ENCODE results near the gene MET. TPM values are rescaled to one million over a fixed set of nuclear protein-coding genes. Genes with fewer than 3 reads are reported as not detected.

The MET gene
- total and polyA plus RNA-seq, 2 of the 13 experiments (the other 11 are each of a cell fraction or from before 2014, with no cell fraction given): 21.8 to 31.5 TPM

DNA sequence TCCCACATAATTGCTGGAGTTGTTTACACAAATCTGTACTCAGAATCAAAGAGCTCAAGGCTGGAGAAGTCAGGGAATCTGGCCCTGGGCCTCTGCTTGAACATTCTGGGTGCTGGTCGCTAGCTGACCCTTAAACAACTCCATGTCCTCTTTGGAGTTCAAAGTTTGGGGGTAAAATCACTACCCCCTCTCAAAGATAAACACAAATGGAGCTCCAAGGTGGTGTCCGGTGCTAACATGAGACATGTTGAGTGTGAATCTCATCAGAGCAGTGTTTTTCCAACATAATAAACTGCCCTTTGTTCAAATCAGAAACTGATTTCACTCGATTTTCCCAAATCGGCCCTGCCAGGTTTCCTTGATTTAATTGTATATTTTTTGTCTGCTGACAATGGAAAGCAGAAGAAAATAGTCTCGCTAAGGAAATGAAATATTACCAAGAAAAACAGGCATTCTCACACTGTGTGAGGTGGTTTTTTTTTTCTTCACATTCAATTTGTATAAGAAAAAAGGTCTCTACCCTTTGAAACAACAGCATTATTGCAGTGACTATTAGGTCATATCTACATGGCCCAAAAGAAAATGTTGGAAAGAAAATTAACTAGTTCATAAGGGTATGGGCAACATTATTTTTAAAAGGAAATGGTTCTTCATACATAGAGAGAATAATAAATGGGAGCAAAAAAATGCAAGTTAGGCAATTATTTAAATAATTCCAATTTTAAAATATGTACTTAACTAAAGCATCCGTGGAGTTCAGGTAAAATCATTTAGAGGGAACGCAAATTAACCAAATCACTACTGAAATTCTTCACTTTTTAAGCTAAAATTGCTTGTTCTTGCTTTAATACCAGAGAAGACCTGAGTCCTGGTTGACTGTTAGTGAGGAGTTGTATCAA is 134.3 kb downstream of the MET start (continued):
- TF ChIP-seq TFE3 (CRISPR knock-in tag; IDR thresholded peaks at IDR 0.05) (no peak), NFE2L1 (CRISPR knock-in tag; IDR thresholded peaks at IDR 0.05; ENCODE audit: borderline replicate concordance) (no peak), SIN3B (IDR thresholded peaks at IDR 0.05; ENCODE audit: low read length) (no peak), NFYB (CRISPR knock-in tag; IDR thresholded peaks at IDR 0.05) (no peak), PRPF4 (IDR thresholded peaks at IDR 0.05; ENCODE audit: low read depth, low read length, poor library complexity, severe bottlenecking) (no peak), ZNF598 (CRISPR knock-in tag; IDR thresholded peaks at IDR 0.05; ENCODE audit: borderline replicate concordance) (no peak), MLLT10 (CRISPR knock-in tag; IDR thresholded peaks at IDR 0.05) (no peak), ZNF775 (CRISPR knock-in tag; IDR thresholded peaks at IDR 0.05; ENCODE audit: borderline replicate concordance) (no peak), ZNF382 (CRISPR knock-in tag; IDR thresholded peaks at IDR 0.05; ENCODE audit: borderline replicate concordance) (no peak), ZBTB21 (CRISPR knock-in tag; IDR thresholded peaks at IDR 0.05) (no peak; the same call in 1 of the 2 replicates), ATF5 (CRISPR knock-in tag; IDR thresholded peaks at IDR 0.05; ENCODE audit: low read depth) (no peak), ZNF101 (CRISPR knock-in tag; IDR thresholded peaks at IDR 0.05; ENCODE audit: borderline replicate concordance, low read depth) (no peak), ZNF816 (CRISPR knock-in tag; IDR thresholded peaks at IDR 0.05; ENCODE audit: borderline replicate concordance) (no peak), KLF6 (CRISPR knock-in tag; IDR thresholded peaks at IDR 0.05) (0 out of 2 replicates have a peak, but pooled peaks have one; percentile 49), CREM (IDR thresholded peaks at IDR 0.05) (peak; percentile 72), CREM (CRISPR knock-in tag; IDR thresholded peaks at IDR 0.05) (no peak), AHDC1 (CRISPR knock-in tag; IDR thresholded peaks at IDR 0.05; ENCODE audit: borderline replicate concordance) (peak; percentile 69), TCF7 (IDR thresholded peaks at IDR 0.05; ENCODE audit: low read depth) (peak; percentile 80), ETV6 (CRISPR knock-in tag; conservative IDR thresholded peaks at IDR 0.05) (no peak), ZFP36L1 (CRISPR knock-in tag; IDR thresholded peaks at IDR 0.05) (no peak)

Data from HepG2 (cell line).